Osteocyte (in vitro differentiated cells): ENCODE results near the gene EXOC5. TPM values are rescaled to one million over a fixed set of nuclear protein-coding genes. Genes with fewer than 3 reads are reported as not detected.

Experiments
- DNase-seq: peaks from one replicate; pipeline ENCODE4 v3.0.0; 2021; ENCODE audit warnings: mixed read lengths; ENCODE audit not compliant: unreplicated experiment; ENCODE audit errors: extremely low spot score
- H3K27ac Mint-ChIP-seq: one replicate; pipeline ENCODE4 v1.8.0; 2021; ENCODE audit warnings: mild to moderate bottlenecking, mixed read lengths; ENCODE audit not compliant: unreplicated experiment
- H3K27me3 Mint-ChIP-seq: one replicate; pipeline ENCODE4 v1.8.0; 2021; ENCODE audit warnings: mixed read lengths; ENCODE audit not compliant: unreplicated experiment
- H3K36me3 Mint-ChIP-seq: one replicate; pipeline ENCODE4 v1.8.0; 2021; ENCODE audit warnings: mixed read lengths; ENCODE audit not compliant: unreplicated experiment
- H3K4me1 Mint-ChIP-seq: one replicate; pipeline ENCODE4 v1.8.0; 2021; ENCODE audit warnings: mixed read lengths; ENCODE audit not compliant: unreplicated experiment
- H3K4me3 Mint-ChIP-seq: one replicate; pipeline ENCODE4 v1.8.0; 2021; ENCODE audit warnings: mild to moderate bottlenecking, moderate library complexity, mixed read lengths; ENCODE audit not compliant: unreplicated experiment
- H3K9me3 Mint-ChIP-seq: one replicate; pipeline ENCODE4 v1.8.0; 2021; ENCODE audit warnings: mixed read lengths; ENCODE audit not compliant: unreplicated experiment
- CTCF ChIP-seq: fragments of 200-600 bp; sonication (generic); IDR thresholded peaks from 2 replicates; pipeline ENCODE4 v1.5.0; 2021; ENCODE audit warnings: antibody characterized with exemption, mild to moderate bottlenecking, moderate library complexity
- total RNA-seq: library from RNA; stranded (reverse); gene quantifications from 2 replicates; pipeline ENCODE4 v1.2.1, GENCODE V29; 2021

The EXOC5 gene
- total RNA-seq, 1 donor from 2014 or later: 72.3 TPM

- TF ChIP-seq CTCF: no peak
- Mint-ChIP-seq H3K4me1 (no peaks in the 10 kb centered on the region), H3K36me3 (no peaks in the 10 kb centered on the region), H3K27ac (no peak overlapping the region), H3K9me3 (no peaks in the 10 kb centered on the region), H3K4me3 (no peak overlapping the region), H3K27me3 (peaks cover 8% of the 10 kb centered on the region)
- DNase-seq: no peak
These were observed 96.8 kb downstream of the EXOC5 start for GRCh38 chr14:57171903-57172302.

GRCh38 chr14:57171363-57171762 lies 97.3 kb downstream of the EXOC5 start:
- Mint-ChIP-seq H3K27me3 (peaks cover 8% of the 10 kb centered on the region), H3K4me1 (no peaks in the 10 kb centered on the region), H3K27ac (no peak overlapping the region)

GRCh38 chr14:57169901-57170300 lies 98.8 kb downstream of the EXOC5 start:
- Mint-ChIP-seq H3K36me3 (no peaks in the 10 kb centered on the region), H3K4me3 (no peak overlapping the region), H3K27ac (no peak overlapping the region), H3K4me1 (no peaks in the 10 kb centered on the region), H3K27me3 (peaks cover 3% of the 10 kb centered on the region), H3K9me3 (no peaks in the 10 kb centered on the region)
- DNase-seq: no peak
- no peak for TF ChIP-seq CTCF

More at GRCh38 chr14:57171363-57171762, 97.3 kb downstream of the EXOC5 start:
- DNase-seq: no peak
- H3K9me3 Mint-ChIP-seq: no peaks in the 10 kb centered on the region
- no peak overlapping the region for H3K4me3 Mint-ChIP-seq
- no peaks in the 10 kb centered on the region for H3K36me3 Mint-ChIP-seq
- no peak for TF ChIP-seq CTCF

- no peak for TF ChIP-seq CTCF
- DNase-seq: no peak
- Mint-ChIP-seq H3K27me3 (peaks cover 6% of the 10 kb centered on the region), H3K27ac (no peak overlapping the region), H3K4me1 (no peaks in the 10 kb centered on the region), H3K4me3 (no peak overlapping the region), H3K36me3 (no peaks in the 10 kb centered on the region), H3K9me3 (no peaks in the 10 kb centered on the region)
These were observed 100.5 kb downstream of the EXOC5 start for GRCh38 chr14:57168138-57168679.

- H3K27ac Mint-ChIP-seq: no peak overlapping the region
- H3K4me3 Mint-ChIP-seq: no peak overlapping the region
- TF ChIP-seq CTCF: no peak
- no peaks in the 10 kb centered on the region for H3K36me3 Mint-ChIP-seq
- peaks cover 11% of the 10 kb centered on the region for H3K27me3 Mint-ChIP-seq
- no peaks in the 10 kb centered on the region for H3K4me1 Mint-ChIP-seq
- no peaks in the 10 kb centered on the region for H3K9me3 Mint-ChIP-seq
- no peak for DNase-seq
These were observed 107.0 kb downstream of the EXOC5 start for GRCh38 chr14:57161583-57162234.
